ENCODE data around the gene CD1E.
"Not testable (repeated sequence)": the region's sequence is repeated elsewhere in the genome, so short reads cannot be mapped to it uniquely, and the experiment has no call there.

Gene CD1E

GRCh38 chr1:158371188-158371953, 17.7 kb downstream of the CD1E start:
- no peaks in the 10 kb centered on the region for H3K4me1 ChIP-seq (ENCODE audit: control insufficient read depth, insufficient read depth, low read length)
- no peak overlapping the region for H3K4me3 ChIP-seq (ENCODE audit: low read length)
- no peaks in the 10 kb centered on the region for H3K27me3 ChIP-seq (ENCODE audit: control insufficient read depth, insufficient read depth, low read length)
- H3K9ac ChIP-seq (ENCODE audit: low read length) = no peak overlapping the region
- no peaks in the 10 kb centered on the region for H3K36me3 ChIP-seq (ENCODE audit: control insufficient read depth, insufficient read depth, low read length)
- H3K9me3 ChIP-seq (ENCODE audit: control insufficient read depth, low read length) = no peaks in the 10 kb centered on the region

GRCh38 chr1:158374101-158374500, 20.4 kb downstream of the CD1E start:
- not testable (repeated sequence) for H3K36me3 ChIP-seq (ENCODE audit: control insufficient read depth, insufficient read depth, low read length); H3K4me3 ChIP-seq (ENCODE audit: low read length); H3K9me3 ChIP-seq (ENCODE audit: control insufficient read depth, low read length); H3K9ac ChIP-seq (ENCODE audit: low read length); H3K4me1 ChIP-seq (ENCODE audit: control insufficient read depth, insufficient read depth, low read length); H3K27me3 ChIP-seq (ENCODE audit: control insufficient read depth, insufficient read depth, low read length)

DNA sequence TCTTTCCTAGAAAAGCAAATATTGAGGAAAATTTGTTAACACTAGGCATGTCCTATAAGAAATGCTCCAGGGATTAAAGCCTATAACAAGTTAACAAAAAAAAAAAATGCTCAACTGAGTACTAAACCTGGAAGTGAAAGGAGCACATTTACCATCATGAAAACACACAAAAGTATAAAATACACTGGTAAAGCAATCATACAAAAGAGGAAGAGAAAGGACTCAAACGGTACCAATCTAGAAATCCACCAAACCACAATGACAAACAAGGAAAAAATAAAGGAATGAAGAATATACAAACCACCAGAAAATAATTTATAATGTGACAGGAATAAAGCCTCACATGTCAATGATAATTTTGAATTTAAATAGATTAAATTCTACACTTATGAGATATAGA, 21.2 kb downstream of the CD1E start:
- Histone ChIP-seq H3K36me3 (ENCODE audit: control insufficient read depth, insufficient read depth, low read length) (no peaks in the 10 kb centered on the region), H3K27me3 (ENCODE audit: control insufficient read depth, insufficient read depth, low read length) (no peaks in the 10 kb centered on the region)

DNA sequence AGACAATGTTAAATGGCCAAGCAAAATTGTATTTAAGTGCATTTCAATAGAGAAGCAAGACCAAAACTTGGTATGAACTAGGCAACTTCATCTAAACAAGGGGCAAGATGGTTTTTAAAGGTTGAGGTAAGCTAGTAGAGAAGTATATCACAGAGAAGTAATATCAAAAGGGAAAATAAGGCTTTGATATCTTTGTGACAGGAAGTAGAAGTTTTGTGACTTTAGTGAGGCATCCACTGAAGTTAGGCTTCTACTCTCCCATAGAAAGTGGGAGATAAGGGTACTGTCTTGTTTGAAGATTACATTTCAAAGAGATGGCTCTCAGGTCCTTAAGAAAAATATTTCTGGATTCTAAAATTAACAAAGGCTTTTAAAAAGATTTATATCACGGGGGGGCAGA, 36.6 kb downstream of the CD1E start:
- Histone ChIP-seq H3K27me3 (ENCODE audit: control insufficient read depth, insufficient read depth, low read length) (no peaks in the 10 kb centered on the region), H3K4me1 (ENCODE audit: control insufficient read depth, insufficient read depth, low read length) (no peaks in the 10 kb centered on the region), H3K9me3 (ENCODE audit: control insufficient read depth, low read length) (no peaks in the 10 kb centered on the region), H3K36me3 (ENCODE audit: control insufficient read depth, insufficient read depth, low read length) (no peaks in the 10 kb centered on the region), H3K4me3 (ENCODE audit: low read length) (no peak overlapping the region), H3K9ac (ENCODE audit: low read length) (no peak overlapping the region)

More for the DNA sequence above, 21.2 kb downstream of the CD1E start:
- H3K4me1 ChIP-seq (ENCODE audit: control insufficient read depth, insufficient read depth, low read length) = no peaks in the 10 kb centered on the region
- no peak overlapping the region for H3K4me3 ChIP-seq (ENCODE audit: low read length)
- H3K9me3 ChIP-seq (ENCODE audit: control insufficient read depth, low read length) = no peaks in the 10 kb centered on the region
- no peak overlapping the region for H3K9ac ChIP-seq (ENCODE audit: low read length)

DNA sequence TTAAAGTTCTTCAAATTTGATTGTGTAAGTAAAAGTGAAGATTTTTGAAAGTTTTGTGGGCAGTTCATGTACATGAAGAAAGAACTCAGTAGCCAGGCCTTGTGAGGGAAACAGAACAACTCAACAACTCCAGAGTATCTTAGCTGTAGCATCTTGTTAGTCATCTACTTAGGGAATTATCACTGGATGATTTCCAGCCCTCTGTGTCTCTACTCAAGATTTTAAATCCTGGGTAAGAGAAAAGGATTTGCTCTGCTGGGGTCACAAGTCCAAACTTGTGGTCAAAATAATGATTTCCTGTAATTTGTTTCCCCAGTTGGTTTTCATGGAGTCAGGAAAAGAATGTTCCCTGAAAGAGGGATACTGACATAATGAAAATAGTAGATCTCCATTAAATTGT, 37.4 kb downstream of the CD1E start:
- no peaks in the 10 kb centered on the region for H3K27me3 ChIP-seq (ENCODE audit: control insufficient read depth, insufficient read depth, low read length)
- H3K9ac ChIP-seq (ENCODE audit: low read length) = no peak overlapping the region
- no peak overlapping the region for H3K4me3 ChIP-seq (ENCODE audit: low read length)

GRCh38 chr1:158393476-158393875, 39.8 kb downstream of the CD1E start:
- H3K9ac ChIP-seq (ENCODE audit: low read length) = no peak overlapping the region
- H3K36me3 ChIP-seq (ENCODE audit: control insufficient read depth, insufficient read depth, low read length) = no peaks in the 10 kb centered on the region
- no peak overlapping the region for H3K4me3 ChIP-seq (ENCODE audit: low read length)
- H3K27me3 ChIP-seq (ENCODE audit: control insufficient read depth, insufficient read depth, low read length) = no peaks in the 10 kb centered on the region
- no peaks in the 10 kb centered on the region for H3K4me1 ChIP-seq (ENCODE audit: control insufficient read depth, insufficient read depth, low read length)
- H3K9me3 ChIP-seq (ENCODE audit: control insufficient read depth, low read length) = no peaks in the 10 kb centered on the region

More for the DNA sequence above, 37.4 kb downstream of the CD1E start:
- Histone ChIP-seq H3K4me1 (ENCODE audit: control insufficient read depth, insufficient read depth, low read length) (no peaks in the 10 kb centered on the region), H3K9me3 (ENCODE audit: control insufficient read depth, low read length) (no peaks in the 10 kb centered on the region), H3K36me3 (ENCODE audit: control insufficient read depth, insufficient read depth, low read length) (no peaks in the 10 kb centered on the region)

DNA sequence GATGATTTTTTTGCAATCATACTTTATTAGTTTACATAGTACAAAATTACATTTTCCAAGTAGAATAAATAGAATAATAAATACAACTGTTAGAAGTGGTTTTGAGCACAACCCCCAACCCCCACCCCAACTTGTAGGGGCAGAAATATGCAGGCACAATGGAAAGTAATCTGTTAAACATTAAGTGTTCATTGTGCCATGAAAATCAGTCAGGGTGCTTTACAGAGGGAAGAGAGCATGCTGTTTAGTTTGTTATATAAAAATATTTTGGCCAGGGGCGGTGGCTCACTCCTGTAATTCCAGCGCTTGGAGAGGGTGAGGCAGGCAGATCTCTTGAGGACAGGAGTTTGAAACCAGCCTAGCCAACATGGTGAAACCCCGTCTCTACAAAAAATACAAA, 43.0 kb downstream of the CD1E start:
- no peaks in the 10 kb centered on the region for H3K27me3 ChIP-seq (ENCODE audit: control insufficient read depth, insufficient read depth, low read length)
- no peak overlapping the region for H3K9ac ChIP-seq (ENCODE audit: low read length)
- no peaks in the 10 kb centered on the region for H3K36me3 ChIP-seq (ENCODE audit: control insufficient read depth, insufficient read depth, low read length)
- H3K9me3 ChIP-seq (ENCODE audit: control insufficient read depth, low read length) = no peaks in the 10 kb centered on the region
- H3K4me1 ChIP-seq (ENCODE audit: control insufficient read depth, insufficient read depth, low read length) = no peaks in the 10 kb centered on the region
- no peak overlapping the region for H3K4me3 ChIP-seq (ENCODE audit: low read length)

DNA sequence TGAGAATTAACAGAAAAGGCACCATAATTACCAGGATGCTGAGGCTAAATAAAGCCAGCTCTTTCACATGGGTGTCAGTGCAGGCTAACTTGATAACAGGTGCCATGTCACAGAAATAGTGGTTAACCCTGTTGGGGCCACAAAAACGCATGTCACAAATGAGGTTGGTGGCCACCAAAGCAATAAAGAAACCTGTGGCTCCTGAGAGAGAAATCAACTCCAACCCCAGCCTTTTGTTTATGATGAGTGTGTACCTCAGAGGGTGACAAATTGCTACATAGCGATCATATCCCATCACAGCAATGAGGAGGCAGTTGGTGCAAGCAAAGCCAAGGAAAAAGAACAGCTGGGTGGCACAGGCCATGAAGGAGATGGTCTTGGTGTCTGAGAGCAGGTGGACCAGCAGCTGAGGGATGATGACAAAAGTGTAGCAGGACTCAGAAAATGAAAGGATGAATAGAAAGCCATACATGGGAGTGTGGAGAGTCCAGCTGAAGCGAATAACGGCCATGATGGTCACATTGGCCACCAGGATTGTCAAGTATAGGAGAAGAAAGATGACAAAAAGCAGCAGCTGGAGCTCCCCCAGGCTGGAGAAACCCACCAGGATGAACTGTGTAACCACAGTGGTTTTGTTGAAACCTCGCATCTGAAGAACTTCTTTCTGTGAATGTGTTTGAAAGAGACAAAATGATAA, 45.3 kb downstream of the CD1E start, which contains the start of gene OR10T2:
Gene OR10T2, minus strand, starts transcription at position 649 of the 697 bp plus-strand sequence. Its CDS starts 0 bp downstream, at position 649.
- Histone ChIP-seq H3K9me3 (ENCODE audit: control insufficient read depth, low read length) (no peaks in the 10 kb centered on the region), H3K36me3 (ENCODE audit: control insufficient read depth, insufficient read depth, low read length) (no peaks in the 10 kb centered on the region), H3K4me3 (ENCODE audit: low read length) (no peak within 1 kb of the TSS), H3K27me3 (ENCODE audit: control insufficient read depth, insufficient read depth, low read length) (no peaks in the 10 kb centered on the region), H3K4me1 (ENCODE audit: control insufficient read depth, insufficient read depth, low read length) (no peaks in the 10 kb centered on the region), H3K9ac (ENCODE audit: low read length) (no peak within 1 kb of the TSS)

DNA sequence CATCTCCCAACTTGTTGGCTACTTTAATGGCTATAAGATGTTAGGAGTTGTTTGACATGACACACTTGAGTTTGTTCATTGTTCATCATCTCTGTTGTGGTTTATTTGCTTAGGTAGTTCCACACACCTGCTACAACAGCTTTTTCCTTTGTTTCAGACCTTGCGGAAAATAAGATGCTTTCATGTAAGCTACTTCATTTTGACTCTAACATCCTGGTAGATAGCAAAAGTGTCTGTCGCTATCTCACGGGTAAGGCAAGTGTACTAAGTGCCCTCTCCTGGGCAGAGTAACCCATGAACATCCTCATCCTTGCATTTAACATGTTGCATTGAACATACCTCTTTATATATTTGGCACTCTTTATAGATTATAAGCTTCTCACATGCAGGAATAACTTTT, 47.2 kb downstream of the CD1E start:
- Histone ChIP-seq H3K4me3 (ENCODE audit: low read length) (no peak overlapping the region), H3K9me3 (ENCODE audit: control insufficient read depth, low read length) (no peaks in the 10 kb centered on the region), H3K27me3 (ENCODE audit: control insufficient read depth, insufficient read depth, low read length) (no peaks in the 10 kb centered on the region), H3K4me1 (ENCODE audit: control insufficient read depth, insufficient read depth, low read length) (no peaks in the 10 kb centered on the region), H3K36me3 (ENCODE audit: control insufficient read depth, insufficient read depth, low read length) (no peaks in the 10 kb centered on the region), H3K9ac (ENCODE audit: low read length) (no peak overlapping the region)

DNA sequence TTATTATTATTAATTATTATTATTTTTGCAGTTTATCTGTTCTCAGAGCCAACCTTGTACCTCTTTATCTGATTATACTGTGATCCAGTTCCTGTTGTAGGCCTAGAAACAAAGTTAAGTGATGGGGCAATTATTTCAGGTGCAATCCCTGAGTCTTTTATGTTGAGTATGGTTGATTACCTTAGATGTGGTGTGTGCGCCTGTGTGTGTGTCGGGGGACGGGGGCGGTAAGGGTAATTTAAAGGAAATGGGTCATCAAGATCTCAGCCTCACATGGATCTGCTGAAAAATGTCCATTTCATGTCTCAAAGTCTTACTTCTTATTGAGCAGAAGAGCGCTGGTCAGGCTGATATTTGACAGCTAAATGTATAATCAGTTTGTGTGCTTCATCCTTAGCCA, 53.4 kb downstream of the CD1E start:
- Histone ChIP-seq H3K36me3 (ENCODE audit: control insufficient read depth, insufficient read depth, low read length) (no peaks in the 10 kb centered on the region), H3K27me3 (ENCODE audit: control insufficient read depth, insufficient read depth, low read length) (no peaks in the 10 kb centered on the region), H3K9me3 (ENCODE audit: control insufficient read depth, low read length) (no peaks in the 10 kb centered on the region), H3K9ac (ENCODE audit: low read length) (no peak overlapping the region), H3K4me3 (ENCODE audit: low read length) (no peak overlapping the region), H3K4me1 (ENCODE audit: control insufficient read depth, insufficient read depth, low read length) (no peaks in the 10 kb centered on the region)

Measured in mucosa of stomach (tissue), 1 donor.